Natural killer cell (primary cell): ENCODE results near the gene ZNF296. TPM values are rescaled to one million over a fixed set of nuclear protein-coding genes. Genes with fewer than 3 reads are reported as not detected.

ENCODE experiments used
- ATAC-seq, 3 donors: fragments of 150-1000 bp in 2 of 3; fragments of 200-7000 bp in 1 of 3; cut with Tn5 transposase; 1 replicate in 1 of 3; 2 replicates in 2 of 3; pipeline ENCODE4 v1.10.0; 2021; ENCODE audit warnings: mild to moderate bottlenecking in 2 of 3, moderate library complexity in 2 of 3
- DNase-seq, 2 donors: peaks; one replicate each; pipeline versions ENCODE4 v3.0.0 to v3.0.0-alpha.2; 2013 to 2021; ENCODE audit warnings: mixed read lengths in 1 of 2
- H3K27ac ChIP-seq: one replicate; pipeline ENCODE4 v1.5.1; 2013; ENCODE audit warnings: mild to moderate bottlenecking, low read length
- H3K27me3 ChIP-seq: one replicate; pipeline ENCODE4 v1.6.1; 2013; ENCODE audit warnings: low read length; ENCODE audit not compliant: control insufficient read depth, insufficient read depth
- H3K36me3 ChIP-seq: one replicate; pipeline ENCODE4 v1.6.1; 2013; ENCODE audit warnings: low read length; ENCODE audit not compliant: control insufficient read depth, insufficient read depth
- H3K4me1 ChIP-seq: one replicate; pipeline ENCODE4 v1.6.1; 2013; ENCODE audit warnings: low read length; ENCODE audit not compliant: control insufficient read depth, insufficient read depth
- H3K4me3 ChIP-seq: one replicate; pipeline ENCODE4 v1.5.1; 2013; ENCODE audit warnings: low read length
- H3K9me3 ChIP-seq: one replicate; pipeline ENCODE4 v1.6.1; 2013; ENCODE audit warnings: low read length; ENCODE audit not compliant: control insufficient read depth, insufficient read depth
- H3K27ac Mint-ChIP-seq, 2 donors: one replicate each; pipeline ENCODE4 v1.8.0; 2022; ENCODE audit warnings: mild to moderate bottlenecking in 2 of 2, mixed read lengths in 2 of 2, moderate library complexity in 1 of 2
- H3K27me3 Mint-ChIP-seq, 2 donors: one replicate each; pipeline ENCODE4 v1.8.0; 2022; ENCODE audit warnings: low read depth in 2 of 2, mixed read lengths in 2 of 2
- H3K36me3 Mint-ChIP-seq: one replicate; pipeline ENCODE4 v1.8.0; 2022; ENCODE audit warnings: mixed read lengths
- H3K4me1 Mint-ChIP-seq, 2 donors: one replicate each; pipeline ENCODE4 v1.8.0; 2022; ENCODE audit warnings: mixed read lengths in 2 of 2
- H3K4me3 Mint-ChIP-seq: one replicate; pipeline ENCODE4 v1.8.0; 2022; ENCODE audit warnings: mild to moderate bottlenecking, moderate library complexity, mixed read lengths
- H3K9me3 Mint-ChIP-seq, 2 donors: one replicate each; pipeline ENCODE4 v1.8.0; 2022; ENCODE audit warnings: mixed read lengths in 2 of 2
- WGBS: methylation state at CpG from one replicate; pipeline ENCODE4 v1.1.7; 2013; ENCODE audit warnings: missing lambda C conversion rate; ENCODE audit not compliant: insufficient coverage; 5-methylcytosine and 5-hydroxymethylcytosine counted together
- intact Hi-C: fragments of 100-400 bp; cut with micrococcal nuclease; formaldehyde crosslinking; loops from one replicate; pipeline ENCODE4 v1.14.2; 2022
- total RNA-seq, 4 donors: library from RNA; stranded (reverse); fragments of 120-200 nt in 1 of 4; gene quantifications; one replicate each; pipeline versions ENCODE4 v1.2.3 to v1.2.4, GENCODE V29; 2013 to 2022
- TF ChIP-seq, protein P1 (sequence below): fragments of 200-600 bp; IDR thresholded peaks from one replicate; pipeline ENCODE4 v1.8.0; 2022; ENCODE audit warnings: antibody characterized with exemption

ZNF296 gene
- total RNA-seq, 3 donors from 2014 or later (not counting 1 experiment from before 2014, with no cell fraction given): 5.1 to 8.0 (median 8.0) TPM

DNA sequence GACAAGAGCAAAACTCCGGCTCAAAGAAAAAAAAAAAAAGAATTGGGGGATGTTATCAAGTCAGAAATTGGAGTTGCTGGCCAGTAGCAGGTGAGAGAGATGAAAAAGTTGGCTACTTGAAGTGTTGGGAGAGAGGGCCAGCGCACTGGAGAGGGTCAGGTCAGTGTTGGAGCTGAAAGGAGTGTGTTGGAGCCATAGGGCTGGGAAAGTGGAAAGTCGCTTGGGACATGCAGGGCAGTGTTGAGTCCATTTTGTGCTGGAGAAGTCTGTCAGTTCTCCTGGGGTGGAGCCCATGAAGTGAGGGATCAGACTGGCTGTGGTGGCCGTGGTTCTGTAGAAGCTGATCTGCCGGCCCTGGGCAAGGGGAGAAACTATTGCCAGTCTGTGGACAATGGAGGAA is 18.4 kb upstream of the ZNF296 start:
- intact Hi-C loops: no loop called here
- Mint-ChIP-seq H3K27me3 (no peaks in the 10 kb centered on the region), H3K27ac (peak overlapping the region; percentile 7 to 99), H3K4me1 (peaks cover 77 to 80% of the 10 kb centered on the region in 2 donors), H3K4me3 (peak overlapping the region; percentile 99), H3K9me3 (no peaks in the 10 kb centered on the region), H3K36me3 (no peaks in the 10 kb centered on the region)
- Histone ChIP-seq H3K9me3 (no peaks in the 10 kb centered on the region), H3K27ac (no peak overlapping the region), H3K4me1 (peaks cover 69% of the 10 kb centered on the region), H3K27me3 (no peaks in the 10 kb centered on the region), H3K4me3 (no peak overlapping the region), H3K36me3 (peaks cover 9% of the 10 kb centered on the region)
- TF ChIP-seq, protein P1, sequence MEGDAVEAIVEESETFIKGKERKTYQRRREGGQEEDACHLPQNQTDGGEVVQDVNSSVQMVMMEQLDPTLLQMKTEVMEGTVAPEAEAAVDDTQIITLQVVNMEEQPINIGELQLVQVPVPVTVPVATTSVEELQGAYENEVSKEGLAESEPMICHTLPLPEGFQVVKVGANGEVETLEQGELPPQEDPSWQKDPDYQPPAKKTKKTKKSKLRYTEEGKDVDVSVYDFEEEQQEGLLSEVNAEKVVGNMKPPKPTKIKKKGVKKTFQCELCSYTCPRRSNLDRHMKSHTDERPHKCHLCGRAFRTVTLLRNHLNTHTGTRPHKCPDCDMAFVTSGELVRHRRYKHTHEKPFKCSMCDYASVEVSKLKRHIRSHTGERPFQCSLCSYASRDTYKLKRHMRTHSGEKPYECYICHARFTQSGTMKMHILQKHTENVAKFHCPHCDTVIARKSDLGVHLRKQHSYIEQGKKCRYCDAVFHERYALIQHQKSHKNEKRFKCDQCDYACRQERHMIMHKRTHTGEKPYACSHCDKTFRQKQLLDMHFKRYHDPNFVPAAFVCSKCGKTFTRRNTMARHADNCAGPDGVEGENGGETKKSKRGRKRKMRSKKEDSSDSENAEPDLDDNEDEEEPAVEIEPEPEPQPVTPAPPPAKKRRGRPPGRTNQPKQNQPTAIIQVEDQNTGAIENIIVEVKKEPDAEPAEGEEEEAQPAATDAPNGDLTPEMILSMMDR: no peak
- DNase-seq (no peak), ATAC-seq (no peak)
- WGBS: 89% methylated on average over 5 of the region's 5 CpGs

DNA sequence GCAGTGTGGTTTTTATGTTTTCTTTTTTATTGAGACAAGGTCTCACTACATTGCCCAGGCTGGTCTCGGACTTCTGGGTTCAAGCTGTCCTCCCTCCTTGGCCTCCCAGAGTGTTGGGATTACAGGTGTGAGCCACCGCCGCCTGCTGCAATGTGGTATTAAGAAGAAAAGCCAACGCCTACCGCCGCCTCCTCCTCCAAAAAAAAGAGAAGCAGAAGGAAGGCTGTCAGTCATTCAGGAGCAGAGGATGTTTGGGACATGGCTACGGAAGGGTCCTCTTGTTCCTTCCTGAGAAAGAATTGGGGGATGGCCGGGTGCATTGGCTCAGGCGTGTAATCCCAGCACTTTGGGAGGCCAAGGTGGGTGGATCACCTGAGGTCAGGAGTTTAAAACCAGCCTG is 17.9 kb upstream of the ZNF296 start:
- Histone ChIP-seq H3K9me3 (no peaks in the 10 kb centered on the region), H3K27me3 (no peaks in the 10 kb centered on the region), H3K4me3 (peak overlapping the region; percentile 93), H3K27ac (no peak overlapping the region), H3K36me3 (peaks cover 9% of the 10 kb centered on the region), H3K4me1 (peaks cover 75% of the 10 kb centered on the region)
- DNase-seq: no peak
- Mint-ChIP-seq H3K36me3 (no peaks in the 10 kb centered on the region), H3K27me3 (no peaks in the 10 kb centered on the region), H3K4me1 (peaks cover 74 to 75% of the 10 kb centered on the region in 2 donors), H3K27ac (peak overlapping the region; percentile 97 to 99), H3K4me3 (peak overlapping the region; percentile 99), H3K9me3 (no peaks in the 10 kb centered on the region)
- WGBS: 84% methylated on average over 9 of the region's 9 CpGs
- intact Hi-C loops: no loop called here
- TF ChIP-seq, protein P1: no peak
- ATAC-seq: no peak

DNA sequence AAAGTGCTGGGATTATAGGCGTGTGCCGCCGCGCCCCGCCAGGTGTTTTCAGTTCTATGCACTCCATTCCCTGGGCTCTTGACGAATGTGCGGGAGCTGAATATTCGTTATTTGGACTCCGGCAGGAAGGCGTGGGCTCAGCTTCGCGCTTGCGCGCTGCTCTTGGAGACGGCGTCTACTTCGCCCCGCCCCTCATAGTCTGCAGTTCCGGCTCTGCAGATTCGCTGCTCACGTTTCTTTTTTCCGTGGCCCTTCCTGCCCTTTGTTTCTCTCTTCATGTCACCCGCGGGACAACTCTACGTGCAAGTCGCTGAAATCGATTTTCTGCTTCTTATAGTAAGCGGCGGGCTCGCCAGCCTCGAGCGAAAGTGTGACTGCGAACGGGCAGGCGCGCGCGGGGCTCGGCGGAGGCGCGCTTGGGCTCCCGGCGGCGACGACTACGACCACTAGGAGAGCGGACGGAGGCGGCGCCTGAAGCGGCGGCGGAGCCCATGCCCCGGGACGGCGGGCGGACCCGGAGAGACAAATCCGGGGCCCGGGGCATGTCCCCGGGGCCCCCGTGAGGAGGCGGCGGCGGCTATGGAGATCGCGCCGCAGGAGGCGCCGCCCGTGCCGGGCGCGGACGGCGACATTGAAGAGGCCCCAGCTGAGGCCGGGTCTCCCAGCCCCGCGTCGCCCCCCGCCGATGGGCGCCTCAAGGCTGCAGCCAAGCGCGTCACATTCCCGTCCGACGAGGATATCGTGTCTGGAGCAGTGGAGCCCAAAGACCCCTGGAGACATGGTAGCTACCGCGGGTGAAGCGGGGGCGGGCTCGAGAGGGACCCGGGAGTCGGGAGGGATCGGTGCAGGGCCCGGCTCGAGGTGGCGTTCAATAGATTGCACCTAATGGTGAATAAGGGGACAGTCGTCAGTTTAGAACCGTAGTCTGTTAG is 16.7 kb upstream of the ZNF296 start, which contains the start of gene PPP1R37:
PPP1R37 (plus strand) TSS at position 433 of the 932 bp plus-strand sequence; CDS start at position 580, 147 bp downstream.
- WGBS: under 1% methylated on average over 103 of the region's 103 CpGs
- H3K36me3 Mint-ChIP-seq: no peaks in the 10 kb centered on the region
- H3K9me3 Mint-ChIP-seq: no peaks in the 10 kb centered on the region
- Histone ChIP-seq H3K4me1 (peaks cover 83% of the 10 kb centered on the region), H3K36me3 (peaks cover 9% of the 10 kb centered on the region), H3K27me3 (no peaks in the 10 kb centered on the region), H3K27ac (peak within 1 kb of the TSS; percentile 95), H3K4me3 (peak within 1 kb of the TSS; percentile 93), H3K9me3 (no peaks in the 10 kb centered on the region)
- TF ChIP-seq, protein P1: peak; percentile 11
- H3K27me3 Mint-ChIP-seq: no peaks in the 10 kb centered on the region
- ATAC-seq (peak; percentile 63 to 83 (median 71)), DNase-seq (peak; percentile 86 to 98)
- intact Hi-C loops: loop anchor here (1.0 to 2.0 kb wide), 2 partner anchors 17 to 86 kb away; partner anchors contain the start of genes BLOC1S3, TRAPPC6A and ZNF296
- peak within 1 kb of the TSS; percentile 99 for H3K4me3 Mint-ChIP-seq
- H3K4me1 Mint-ChIP-seq: peaks cover 71 to 73% of the 10 kb centered on the region in 2 donors
- peak within 1 kb of the TSS; percentile 97 to 99 for H3K27ac Mint-ChIP-seq
